Stimulated activated CD8-positive, alpha-beta memory T cell treated with anti-CD3 and anti-CD28 coated beads, Interleukin-12 subunit alpha, Interleukin-12 subunit beta, amount 100 ng/mL, for 4 hours (primary cell): ENCODE data around the gene GOLGA8K.
"Not testable (repeated sequence)": the region's sequence is repeated elsewhere in the genome, so short reads cannot be mapped to it uniquely, and the experiment has no call there.

Experiments used
- DNase-seq: peaks from one replicate; pipeline ENCODE4 v3.0.0-alpha.2; 2020; ENCODE audit warnings: low read depth

Gene GOLGA8K

GRCh38 chr15:32352748-32353147 is 50.3 kb downstream of the GOLGA8K start:
- DNase-seq: not testable (repeated sequence)

GRCh38 chr15:32350563-32351220 is 52.4 kb downstream of the GOLGA8K start:
- DNase-seq: not testable (repeated sequence)

- DNase-seq: not testable (repeated sequence)
Measured at GRCh38 chr15:32347037-32347436, 56.1 kb downstream of the GOLGA8K start.

DNA sequence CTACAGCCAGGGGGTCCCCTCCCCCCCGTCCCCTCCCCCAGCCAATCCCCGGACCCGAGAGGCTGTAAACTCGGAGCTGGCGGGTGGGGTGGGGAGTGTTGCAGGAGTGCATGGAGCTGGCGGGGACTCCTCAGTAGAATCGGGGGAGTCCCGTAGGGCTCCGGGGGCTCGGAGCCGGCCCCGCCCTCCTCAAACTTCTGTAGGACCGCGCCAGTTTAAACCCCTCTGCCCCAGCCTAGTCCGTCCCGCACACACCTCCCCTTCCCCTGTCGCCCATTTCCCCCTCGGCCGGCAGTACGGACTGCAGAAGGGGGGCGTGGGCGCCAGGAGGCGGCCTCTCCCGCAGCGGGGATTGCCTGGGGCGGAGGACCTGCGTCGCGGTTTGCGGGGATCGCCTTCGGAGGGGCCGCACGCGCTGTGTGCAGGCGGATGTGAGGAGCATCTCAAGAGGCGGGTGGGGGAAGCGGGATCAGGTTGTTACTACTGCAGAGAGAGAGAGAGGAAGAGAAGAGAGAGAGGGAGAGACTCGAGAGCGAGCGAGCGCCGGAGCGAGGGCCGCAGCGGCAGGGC is 57.0 kb downstream of the GOLGA8K start:
- not testable (repeated sequence) for DNase-seq

- DNase-seq: not testable (repeated sequence)
Measured at GRCh38 chr15:32343921-32344320, 59.2 kb downstream of the GOLGA8K start.
